Measurements from ENCODE around the gene PASD1.

The PASD1 gene

DNA sequence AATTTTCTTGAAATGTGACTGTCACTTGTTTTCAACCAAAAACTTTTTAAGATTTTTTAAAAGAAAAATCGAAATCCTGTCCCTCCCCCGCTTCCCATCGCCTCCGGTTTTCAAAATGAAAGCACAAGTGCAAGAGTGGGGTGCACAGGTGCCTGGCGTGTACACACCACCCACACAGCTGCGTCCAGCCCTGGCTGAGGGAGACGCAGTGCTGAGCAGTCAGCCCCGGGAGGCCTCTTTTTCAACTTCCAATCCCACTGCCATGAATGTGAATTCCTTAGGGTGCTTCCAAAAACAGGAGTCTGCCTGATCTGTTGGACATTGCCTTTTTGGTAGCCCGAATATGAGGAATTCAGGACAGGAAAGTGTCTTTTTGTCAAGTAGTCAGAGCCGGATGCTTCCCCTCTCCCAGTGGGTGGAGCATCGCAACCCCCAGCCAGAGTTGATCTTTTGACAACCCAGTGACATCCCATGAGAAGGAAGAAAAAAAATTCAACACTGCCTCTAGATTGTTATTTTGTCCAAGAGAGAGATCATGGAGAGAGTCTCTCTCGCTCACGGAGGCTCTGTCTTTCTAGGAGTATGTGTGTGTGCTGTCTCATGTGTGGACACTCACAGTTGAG, 140.7 kb downstream of the PASD1 start:
- no peak for DNase-seq (ENCODE audit: insufficient read length)
- no peak for FAIRE-seq
- TF ChIP-seq TAF1 (IDR thresholded peaks at IDR 0.05; ENCODE audit: borderline replicate concordance, low read depth, low read length) (no peak), POLR2AphosphoS5 (IDR thresholded peaks at IDR 0.05; ENCODE audit: low read depth, low read length) (no peak), POLR2A (IDR thresholded peaks at IDR 0.05; ENCODE audit: low read depth, low read length) (no peak)

DNA sequence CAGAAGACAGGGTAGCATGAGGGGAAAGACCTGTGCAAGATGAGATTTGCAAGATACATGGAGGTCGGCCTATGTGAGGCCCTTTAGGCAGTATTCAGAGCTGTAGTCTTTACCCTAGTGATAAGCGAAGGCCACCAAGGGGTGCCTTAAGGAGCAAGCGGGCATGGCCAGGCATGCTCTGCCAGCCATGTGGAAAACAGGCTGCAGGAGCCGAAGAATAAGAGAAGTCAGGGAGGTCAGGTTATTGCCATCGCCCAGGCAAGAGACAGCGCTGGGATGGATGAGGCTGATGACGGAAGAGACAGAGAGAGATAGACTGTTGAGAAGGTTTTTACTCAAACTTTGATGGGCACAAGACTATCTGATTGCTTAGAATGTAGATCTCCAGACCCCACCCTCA, 145.3 kb downstream of the PASD1 start:
- no peak for DNase-seq (ENCODE audit: insufficient read length)
- no peak for FAIRE-seq
- TF ChIP-seq POLR2A (IDR thresholded peaks at IDR 0.05; ENCODE audit: low read depth, low read length) (no peak), TAF1 (IDR thresholded peaks at IDR 0.05; ENCODE audit: borderline replicate concordance, low read depth, low read length) (no peak), POLR2AphosphoS5 (IDR thresholded peaks at IDR 0.05; ENCODE audit: low read depth, low read length) (no peak)

- TF ChIP-seq POLR2A (IDR thresholded peaks at IDR 0.05; ENCODE audit: low read depth, low read length) (no peak), TAF1 (IDR thresholded peaks at IDR 0.05; ENCODE audit: borderline replicate concordance, low read depth, low read length) (no peak), POLR2AphosphoS5 (IDR thresholded peaks at IDR 0.05; ENCODE audit: low read depth, low read length) (no peak)
- FAIRE-seq (no peak), DNase-seq (ENCODE audit: insufficient read length) (no peak)
Observed at GRCh38 chrX:151710457-151710856, 147.0 kb downstream of the PASD1 start.

GRCh38 chrX:151711154-151711553, 147.7 kb downstream of the PASD1 start:
- DNase-seq (ENCODE audit: insufficient read length) (no peak), FAIRE-seq (no peak)
- TF ChIP-seq TAF1 (IDR thresholded peaks at IDR 0.05; ENCODE audit: borderline replicate concordance, low read depth, low read length) (no peak), POLR2AphosphoS5 (IDR thresholded peaks at IDR 0.05; ENCODE audit: low read depth, low read length) (no peak), POLR2A (IDR thresholded peaks at IDR 0.05; ENCODE audit: low read depth, low read length) (no peak)

- FAIRE-seq, result no peak
- no peak for DNase-seq (ENCODE audit: insufficient read length)
- TF ChIP-seq POLR2AphosphoS5 (IDR thresholded peaks at IDR 0.05; ENCODE audit: low read depth, low read length) (no peak), TAF1 (IDR thresholded peaks at IDR 0.05; ENCODE audit: borderline replicate concordance, low read depth, low read length) (no peak), POLR2A (IDR thresholded peaks at IDR 0.05; ENCODE audit: low read depth, low read length) (no peak)
Observed at GRCh38 chrX:151711787-151712186, 148.3 kb downstream of the PASD1 start.

GRCh38 chrX:151712253-151712652, 148.8 kb downstream of the PASD1 start:
- FAIRE-seq (no peak), DNase-seq (ENCODE audit: insufficient read length) (no peak)
- TF ChIP-seq POLR2A (IDR thresholded peaks at IDR 0.05; ENCODE audit: low read depth, low read length) (no peak), TAF1 (IDR thresholded peaks at IDR 0.05; ENCODE audit: borderline replicate concordance, low read depth, low read length) (no peak), POLR2AphosphoS5 (IDR thresholded peaks at IDR 0.05; ENCODE audit: low read depth, low read length) (no peak)

DNA sequence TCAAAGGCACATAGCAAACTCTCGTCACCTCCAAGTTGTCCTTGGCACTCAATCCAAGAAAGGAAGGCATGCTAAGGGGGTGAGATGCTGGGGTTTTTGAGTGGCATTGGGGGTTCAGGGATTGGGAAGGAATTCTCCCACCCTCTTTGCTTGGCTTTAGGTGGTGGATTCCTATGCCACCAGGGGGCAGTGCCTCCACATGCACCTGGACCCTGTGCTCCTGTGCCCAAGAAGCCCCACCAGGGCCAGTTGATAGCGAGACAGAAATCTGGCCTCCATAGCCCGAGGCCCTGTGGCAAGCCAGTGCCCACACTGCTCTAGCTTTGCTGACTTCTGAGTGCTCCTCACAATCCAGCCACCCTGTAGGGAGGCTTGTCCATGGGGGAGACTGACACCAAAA, 150.4 kb downstream of the PASD1 start:
- DNase-seq (ENCODE audit: insufficient read length), result no peak
- no peak for TF ChIP-seq POLR2AphosphoS5 (IDR thresholded peaks at IDR 0.05; ENCODE audit: low read depth, low read length)
- TF ChIP-seq POLR2A (IDR thresholded peaks at IDR 0.05; ENCODE audit: low read depth, low read length), result no peak
- TF ChIP-seq TAF1 (IDR thresholded peaks at IDR 0.05; ENCODE audit: borderline replicate concordance, low read depth, low read length), result no peak
- FAIRE-seq, result peak; percentile 14

DNA sequence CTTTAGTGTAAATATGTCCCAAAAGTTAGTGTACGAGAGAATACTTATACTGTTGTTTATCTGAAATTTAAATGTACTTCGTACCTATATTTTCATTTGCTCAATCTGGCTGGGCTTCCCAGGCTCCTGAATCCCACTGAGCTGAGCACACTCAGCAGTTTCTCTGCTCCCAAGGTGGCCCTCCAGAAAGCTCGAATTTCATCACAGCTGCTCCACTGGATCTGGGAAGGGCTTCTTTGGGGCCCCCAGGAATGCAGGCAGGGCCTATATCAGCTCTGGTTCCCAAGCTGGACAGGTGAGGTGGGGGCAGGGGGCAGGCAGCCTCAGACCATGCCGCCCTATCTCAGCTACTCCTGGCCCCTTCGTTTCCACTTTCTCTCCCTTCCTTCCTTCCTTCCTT, 150.9 kb downstream of the PASD1 start:
- FAIRE-seq (no peak), DNase-seq (ENCODE audit: insufficient read length) (no peak)
- TF ChIP-seq POLR2AphosphoS5 (IDR thresholded peaks at IDR 0.05; ENCODE audit: low read depth, low read length), result no peak
- TF ChIP-seq TAF1 (IDR thresholded peaks at IDR 0.05; ENCODE audit: borderline replicate concordance, low read depth, low read length), result no peak
- TF ChIP-seq POLR2A (IDR thresholded peaks at IDR 0.05; ENCODE audit: low read depth, low read length), result no peak

DNA sequence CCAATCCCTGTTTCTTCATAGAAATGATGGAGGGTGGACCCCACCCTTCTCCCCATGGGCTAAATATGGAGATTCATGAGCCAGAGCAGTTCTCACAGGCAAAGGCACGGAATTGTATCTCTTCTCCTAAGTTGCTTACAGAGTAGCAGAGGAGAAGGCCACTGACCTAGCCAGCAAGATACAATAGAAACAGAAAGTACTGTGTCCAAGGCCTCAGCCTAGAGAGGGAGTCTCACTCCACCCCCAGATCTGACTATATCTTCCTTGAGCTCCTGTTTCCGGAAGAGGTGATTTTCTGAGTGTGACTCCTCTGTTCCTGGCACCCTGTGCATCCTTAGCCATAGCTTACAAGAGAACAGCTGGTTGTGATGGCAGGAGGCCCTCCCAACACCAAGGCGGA, 152.3 kb downstream of the PASD1 start, which contains the start of gene FATE1:
Gene FATE1 (plus strand): TSS at position 284 of the 400 bp plus-strand sequence. CDS start 85 bp downstream, at position 369.
- no peak for TF ChIP-seq TAF1 (IDR thresholded peaks at IDR 0.05; ENCODE audit: borderline replicate concordance, low read depth, low read length)
- TF ChIP-seq POLR2A (IDR thresholded peaks at IDR 0.05; ENCODE audit: low read depth, low read length), result no peak
- no peak for TF ChIP-seq POLR2AphosphoS5 (IDR thresholded peaks at IDR 0.05; ENCODE audit: low read depth, low read length)
- no peak for FAIRE-seq

DNA sequence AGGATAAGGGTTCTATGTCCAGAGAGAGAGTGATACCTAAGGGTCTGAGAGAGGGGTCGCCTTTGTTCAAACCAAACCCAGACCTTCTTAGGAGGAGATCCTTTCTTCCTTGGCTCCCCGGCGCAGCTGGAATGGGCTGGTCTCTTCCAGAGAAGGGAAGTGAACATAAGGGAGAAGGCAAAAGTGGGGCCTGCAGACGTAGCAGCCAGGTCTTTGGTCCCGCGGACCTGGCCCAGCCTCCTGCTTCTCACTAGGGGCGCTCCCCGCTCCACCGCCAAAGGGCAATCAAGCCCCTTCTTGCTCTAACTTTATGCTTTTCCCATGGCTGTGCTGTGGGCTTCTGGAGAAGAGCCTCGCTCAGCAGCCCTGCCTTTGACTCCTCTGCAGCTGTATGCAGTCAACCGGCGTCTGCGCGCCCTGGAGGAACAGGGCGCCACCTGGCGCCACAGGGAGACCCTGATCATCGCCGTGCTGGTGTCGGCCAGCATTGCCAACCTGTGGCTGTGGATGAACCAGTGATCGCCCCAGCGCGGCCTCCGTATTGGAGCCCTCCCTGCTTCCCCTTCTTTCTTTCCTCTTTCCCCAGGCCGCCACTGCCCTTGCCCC, 158.9 kb downstream of the PASD1 start:
- TF ChIP-seq POLR2A (IDR thresholded peaks at IDR 0.05; ENCODE audit: low read depth, low read length) (no peak), POLR2AphosphoS5 (IDR thresholded peaks at IDR 0.05; ENCODE audit: low read depth, low read length) (no peak), TAF1 (IDR thresholded peaks at IDR 0.05; ENCODE audit: borderline replicate concordance, low read depth, low read length) (no peak)
- DNase-seq (ENCODE audit: insufficient read length) (no peak), FAIRE-seq (no peak)

More for the DNA sequence above, 152.3 kb downstream of the PASD1 start, which contains the start of gene FATE1:
- DNase-seq (ENCODE audit: insufficient read length), result no peak

GRCh38 chrX:151723156-151723760, 159.8 kb downstream of the PASD1 start:
- DNase-seq (ENCODE audit: insufficient read length), result no peak
- no peak for TF ChIP-seq TAF1 (IDR thresholded peaks at IDR 0.05; ENCODE audit: borderline replicate concordance, low read depth, low read length)
- TF ChIP-seq POLR2A (IDR thresholded peaks at IDR 0.05; ENCODE audit: low read depth, low read length), result no peak
- no peak for TF ChIP-seq POLR2AphosphoS5 (IDR thresholded peaks at IDR 0.05; ENCODE audit: low read depth, low read length)
- no peak for FAIRE-seq
